8988T (cell line): ENCODE data around the gene HEPACAM.
"Not testable (repeated sequence)": the region's sequence is repeated elsewhere in the genome, so short reads cannot be mapped to it uniquely, and the experiment has no call there.

Experiments
- DNase-seq: peaks from one replicate; pipeline ENCODE4 v3.0.0; 2011

Gene HEPACAM, protein sequence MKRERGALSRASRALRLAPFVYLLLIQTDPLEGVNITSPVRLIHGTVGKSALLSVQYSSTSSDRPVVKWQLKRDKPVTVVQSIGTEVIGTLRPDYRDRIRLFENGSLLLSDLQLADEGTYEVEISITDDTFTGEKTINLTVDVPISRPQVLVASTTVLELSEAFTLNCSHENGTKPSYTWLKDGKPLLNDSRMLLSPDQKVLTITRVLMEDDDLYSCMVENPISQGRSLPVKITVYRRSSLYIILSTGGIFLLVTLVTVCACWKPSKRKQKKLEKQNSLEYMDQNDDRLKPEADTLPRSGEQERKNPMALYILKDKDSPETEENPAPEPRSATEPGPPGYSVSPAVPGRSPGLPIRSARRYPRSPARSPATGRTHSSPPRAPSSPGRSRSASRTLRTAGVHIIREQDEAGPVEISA

DNA sequence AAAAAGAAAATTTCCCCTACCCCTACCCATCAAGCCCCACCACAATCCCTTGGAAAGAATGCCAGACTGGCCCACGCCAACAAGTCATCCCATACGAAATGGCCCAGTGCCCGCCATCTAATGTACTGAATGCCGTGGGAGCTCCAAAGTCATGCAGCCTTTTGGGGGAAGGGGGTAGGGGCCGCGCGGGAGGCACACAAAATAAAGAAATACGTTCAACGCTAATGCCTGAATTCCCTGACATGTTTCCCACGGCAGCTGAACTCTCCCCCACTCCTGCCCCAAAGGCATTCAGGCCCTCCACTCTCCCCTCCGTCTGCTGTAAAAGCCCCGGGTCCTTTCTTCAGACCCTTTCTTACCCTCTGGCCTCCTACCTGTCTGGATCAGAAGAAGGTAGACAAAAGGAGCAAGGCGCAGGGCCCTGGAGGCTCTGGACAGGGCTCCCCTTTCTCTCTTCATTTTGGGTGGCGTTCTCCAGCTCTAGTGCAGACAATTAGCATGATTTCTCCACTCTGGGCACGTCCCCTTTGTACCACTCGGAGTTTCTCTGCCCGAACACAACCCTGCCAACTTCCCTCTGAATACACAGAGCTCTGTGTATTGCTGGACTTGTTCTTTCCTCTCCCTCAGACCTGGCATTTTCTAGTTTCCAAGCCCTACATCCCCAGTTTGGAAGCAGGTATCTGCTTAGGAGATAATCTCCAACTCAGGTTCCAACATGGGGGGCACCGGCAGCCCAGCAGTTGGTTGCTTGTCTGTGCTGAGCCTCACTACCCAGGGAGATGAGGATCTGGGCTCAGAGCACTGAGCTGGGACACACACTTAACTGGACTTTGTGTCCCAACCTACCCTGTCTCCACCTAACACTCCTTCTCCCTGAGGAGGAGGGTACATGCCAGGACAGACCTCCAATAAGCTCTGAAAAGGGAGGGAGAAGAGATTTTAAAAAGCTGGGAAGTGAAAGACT is at the start of gene HEPACAM:
Gene HEPACAM (minus strand): TSS at position 500 of the 967 bp plus-strand sequence. CDS start 41 bp downstream, at position 459.
- DNase-seq = no peak

- no peak for DNase-seq
Measured at GRCh38 chr11:124984512-124984854, 48.6 kb upstream of the HEPACAM start.

DNA sequence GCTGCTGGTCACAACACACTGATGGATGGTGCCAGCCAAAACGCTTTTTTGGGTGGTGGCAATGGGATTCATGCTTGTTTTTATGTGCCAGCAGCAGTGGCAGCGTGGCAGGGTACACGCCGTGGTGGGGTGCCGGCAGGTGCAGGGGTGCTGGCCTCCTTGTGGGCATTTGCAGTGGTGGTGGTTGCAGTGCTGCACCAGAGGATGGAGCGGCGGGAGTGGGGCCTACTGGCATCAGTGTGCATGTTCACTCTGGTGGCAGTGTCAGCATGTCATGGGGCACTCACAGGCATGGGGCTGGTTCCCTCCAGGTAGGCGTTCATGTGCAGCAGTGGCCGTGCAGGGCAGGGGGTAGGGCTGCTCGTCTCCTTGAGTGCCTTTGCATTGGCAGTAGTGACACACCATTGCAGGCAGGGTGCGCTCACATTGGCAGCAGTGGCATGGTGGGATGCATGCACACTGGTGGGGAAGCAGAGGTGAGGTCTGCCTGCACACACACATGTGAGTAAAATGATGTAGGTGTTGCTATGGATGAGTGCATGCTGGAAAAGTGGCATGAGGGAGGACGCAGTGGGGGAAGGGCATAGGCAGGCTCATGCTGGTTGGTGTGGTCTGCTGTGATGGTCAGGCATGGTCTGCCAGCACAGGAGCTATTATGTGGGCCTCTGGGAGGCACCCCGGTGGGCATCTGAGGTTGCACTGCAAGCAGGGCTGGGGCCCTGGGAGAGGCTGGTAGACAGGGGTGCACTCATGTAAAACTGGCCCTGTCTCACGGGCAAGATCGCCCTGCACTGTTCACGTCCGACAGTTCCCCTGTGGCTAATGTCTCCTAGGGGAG is 48.0 kb upstream of the HEPACAM start:
- no peak for DNase-seq

DNA sequence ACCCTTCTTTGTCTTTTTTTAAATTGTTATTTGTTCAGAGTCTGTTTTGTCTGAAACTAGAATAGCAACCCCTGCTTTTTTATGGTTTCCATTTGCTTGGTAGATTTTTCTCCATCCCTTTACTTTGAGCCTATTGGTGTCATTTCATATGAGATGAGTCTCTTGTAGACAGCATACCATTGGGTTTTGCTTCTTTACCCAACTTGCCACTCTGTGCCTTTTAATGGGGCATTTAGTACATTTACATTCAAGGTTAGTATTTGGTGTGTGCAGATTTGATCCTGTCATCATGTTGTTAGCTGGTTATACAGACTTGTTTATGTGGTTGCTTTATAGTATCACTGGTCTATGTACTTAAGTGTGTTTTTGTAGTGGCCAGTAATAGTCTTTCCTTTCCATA is 46.2 kb upstream of the HEPACAM start:
- DNase-seq = no peak

DNA sequence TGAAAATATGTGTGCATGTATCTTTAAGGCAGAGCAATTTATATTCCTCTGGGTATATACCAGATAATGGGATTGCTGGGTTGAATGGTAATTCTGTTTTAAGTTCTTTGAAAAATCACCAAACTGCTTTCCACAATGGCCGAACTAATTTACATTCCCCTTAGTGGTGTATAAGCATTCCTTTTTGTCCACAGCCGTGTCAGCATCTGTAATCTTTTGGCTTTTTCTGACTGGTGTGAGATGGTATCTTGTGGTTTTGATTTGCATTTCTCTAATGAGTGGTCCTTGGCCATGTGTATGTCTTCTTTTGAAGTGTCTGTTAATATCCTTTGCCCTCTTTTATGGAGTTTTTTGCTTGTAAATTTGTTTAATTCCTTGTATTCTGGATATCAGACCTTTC is 42.5 kb upstream of the HEPACAM start:
- no peak for DNase-seq

GRCh38 chr11:124977006-124977405 is 41.2 kb upstream of the HEPACAM start:
- no peak for DNase-seq

DNA sequence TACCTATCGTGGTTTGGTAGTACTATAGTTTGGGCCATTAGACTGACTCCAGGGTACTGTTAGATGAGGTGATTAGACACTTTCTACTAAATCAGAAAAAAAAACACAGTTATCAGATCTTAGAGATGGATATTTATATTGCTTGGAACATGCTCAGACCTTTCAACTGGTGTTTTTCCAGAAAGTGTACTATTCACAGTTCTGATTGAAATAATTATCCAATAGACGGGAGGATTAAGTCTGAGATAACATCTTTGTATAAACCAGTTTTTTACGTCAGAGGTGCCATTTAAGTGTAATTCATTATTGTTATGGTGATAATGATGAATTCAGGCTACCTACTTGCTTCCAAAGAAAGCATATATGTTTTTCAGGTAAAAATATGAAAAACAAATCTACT is 40.7 kb upstream of the HEPACAM start:
- no peak for DNase-seq

- no peak for DNase-seq
Measured at GRCh38 chr11:124971810-124972209, 36.0 kb upstream of the HEPACAM start.

DNA sequence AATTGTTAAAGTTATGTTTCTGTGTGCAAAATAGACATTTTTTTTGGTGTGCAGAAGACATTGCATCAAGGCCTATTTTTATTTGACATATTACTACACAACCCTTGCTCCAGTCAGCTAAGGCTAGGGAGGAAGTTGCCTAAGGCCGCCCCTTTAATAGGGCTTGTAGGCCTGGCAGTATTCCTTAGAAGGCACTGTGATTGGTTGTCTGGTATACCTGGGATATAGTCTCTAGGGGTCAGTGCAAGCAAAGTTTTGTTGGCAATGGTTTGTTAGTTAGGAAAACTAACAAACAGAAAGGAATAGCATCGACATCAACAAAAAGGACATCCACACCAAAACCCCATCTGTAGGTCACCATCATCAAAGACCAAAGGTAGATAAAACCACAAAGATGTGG is 35.1 kb upstream of the HEPACAM start:
- DNase-seq = no peak

DNA sequence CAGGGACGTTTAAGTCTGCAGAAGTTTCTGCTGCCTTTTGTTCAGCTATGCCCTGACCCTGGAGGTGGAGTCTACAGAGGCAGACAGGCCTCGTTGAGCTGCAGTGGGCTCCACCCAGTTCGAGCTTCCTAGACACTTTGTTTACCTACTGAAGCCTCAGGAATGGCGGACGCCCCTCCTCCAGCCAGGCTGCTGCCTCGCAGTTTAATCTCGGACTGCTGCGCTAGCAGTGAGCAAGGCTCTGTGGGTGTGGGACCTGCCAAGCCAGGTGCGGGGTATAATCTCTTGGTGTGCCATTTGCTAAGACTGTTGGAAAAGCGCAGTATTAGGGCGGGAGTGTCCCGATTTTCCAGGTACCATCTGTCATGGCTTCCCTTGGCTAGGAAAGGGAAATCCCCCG is 32.4 kb upstream of the HEPACAM start:
- not testable (repeated sequence) for DNase-seq

GRCh38 chr11:124961972-124962609 is 26.2 kb upstream of the HEPACAM start:
- no peak for DNase-seq

GRCh38 chr11:124955035-124955434 is 19.2 kb upstream of the HEPACAM start:
- no peak for DNase-seq

DNA sequence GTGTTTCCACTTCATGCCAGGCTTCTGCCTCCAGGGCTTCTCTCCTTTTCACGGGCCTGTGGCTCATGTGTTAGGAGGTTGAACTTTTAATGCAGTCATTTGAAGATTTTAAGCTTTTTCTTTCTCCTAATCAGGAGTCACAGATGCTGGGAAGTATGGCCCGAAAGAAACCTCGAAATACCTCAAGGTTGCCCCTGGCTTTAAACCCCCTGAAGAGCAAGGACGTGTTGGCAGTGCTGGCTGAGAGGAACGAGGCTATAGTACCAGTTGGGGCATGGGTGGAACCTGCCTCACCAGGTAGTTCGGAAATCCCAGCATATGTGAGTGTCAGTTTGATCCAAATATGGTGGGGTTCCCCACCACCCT is 18.7 kb upstream of the HEPACAM start:
- DNase-seq = no peak

DNA sequence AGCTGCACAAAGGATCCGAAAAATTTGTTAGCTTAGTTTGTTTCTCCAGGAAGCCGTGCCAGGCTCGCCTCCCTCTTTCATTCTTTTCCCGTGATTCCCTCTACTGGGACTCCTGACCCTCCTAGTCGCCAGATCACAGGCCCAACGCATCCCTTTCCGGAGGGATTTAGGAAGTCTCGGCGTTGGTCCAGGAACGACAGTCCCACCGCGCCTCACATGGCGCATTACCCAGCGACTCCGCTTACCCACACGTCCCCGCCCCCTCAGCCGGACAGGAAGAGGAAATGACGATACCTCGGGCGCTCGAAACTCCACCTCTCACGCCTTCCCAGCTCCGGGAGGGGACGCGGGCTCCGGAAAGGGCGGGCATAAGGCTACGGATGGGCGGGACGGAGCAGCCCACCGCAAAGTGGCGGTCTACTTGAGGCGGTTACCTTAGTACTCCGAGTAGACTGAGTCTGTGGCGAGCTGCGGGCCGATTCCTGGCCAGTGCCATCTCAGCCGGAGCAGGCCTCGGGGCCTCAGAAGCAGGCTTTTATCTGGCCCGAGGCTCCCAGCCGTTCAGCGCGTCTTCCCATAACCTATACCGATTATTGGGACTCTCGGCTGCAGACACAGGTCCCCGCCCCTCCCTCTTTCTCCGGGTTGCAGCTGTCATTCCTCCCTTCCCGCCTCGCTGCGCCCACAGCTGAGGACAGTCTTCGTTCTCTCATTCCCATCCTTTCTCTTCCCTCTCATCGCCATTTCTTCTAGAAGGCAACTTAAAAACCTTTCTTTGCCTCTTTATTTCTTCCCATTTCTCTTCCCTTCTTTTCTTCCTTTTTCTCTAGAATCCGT is 18.1 kb upstream of the HEPACAM start, which contains the start of gene CCDC15:
Gene CCDC15 (plus strand): TSS at position 450 of the 837 bp plus-strand sequence. CDS start 531 bp downstream, outside the sequence.
- peak; percentile 73 for DNase-seq

- no peak for DNase-seq
Measured at GRCh38 chr11:124951341-124951740, 15.5 kb upstream of the HEPACAM start.

- DNase-seq = no peak
Measured at GRCh38 chr11:124950601-124951330, 14.9 kb upstream of the HEPACAM start.

DNA sequence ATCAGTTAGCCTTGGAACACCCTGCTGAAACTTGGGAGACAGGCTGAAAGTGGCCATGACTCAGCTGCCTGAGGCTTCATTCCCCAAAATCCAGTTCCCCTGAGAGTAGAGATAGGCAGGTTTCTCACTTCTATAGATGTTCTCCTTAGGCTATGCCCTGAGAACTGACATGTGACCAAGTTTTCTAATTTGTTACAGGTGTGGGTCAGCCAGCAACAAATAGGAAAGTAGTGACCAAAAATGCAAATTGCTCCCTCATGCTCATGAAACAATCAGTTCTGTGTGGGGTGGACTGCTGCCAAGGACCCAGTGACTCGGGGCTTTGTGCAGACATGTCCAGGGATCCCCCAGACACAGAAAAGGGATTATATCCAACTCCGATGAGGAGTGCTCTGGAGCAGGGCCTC is 10.9 kb upstream of the HEPACAM start:
- DNase-seq = no peak

GRCh38 chr11:124945826-124946225 is 10.0 kb upstream of the HEPACAM start:
- no peak for DNase-seq

- DNase-seq = no peak
Measured at GRCh38 chr11:124944565-124944964, 8.7 kb upstream of the HEPACAM start.

- no peak for DNase-seq
Measured at GRCh38 chr11:124943741-124944140, 7.9 kb upstream of the HEPACAM start.

- DNase-seq = no peak
Measured at GRCh38 chr11:124943254-124943616, 7.4 kb upstream of the HEPACAM start.
